Spleen (tissue), 11 donors: Measurements from ENCODE around the gene ARFGEF2. TPM values are rescaled to one million over a fixed set of nuclear protein-coding genes. Genes with fewer than 3 reads are reported as not detected.

Experiments
- DNase-seq: peaks from one replicate; pipeline ENCODE4 v3.0.0-alpha.2; 2020
- H3K27ac ChIP-seq, 8 donors: fragments of 200-600 bp; sonication (generic) in 7 of 8; 1 replicate in 4 of 8; 2 replicates in 4 of 8; pipeline versions ENCODE4 v1.5.0 to v1.8.0; 2016 to 2021; ENCODE audit warnings: inconsistent platforms in 4 of 8, mild to moderate bottlenecking in 4 of 8, moderate library complexity in 1 of 8
- H3K27me3 ChIP-seq, 7 donors: fragments of 200-600 bp; sonication (generic) in 6 of 7; replicated peaks in 1 of 7; 1 replicate in 4 of 7; 2 replicates in 3 of 7; pipeline versions ENCODE4 v1.5.0 to v1.8.0; 2016 to 2021; ENCODE audit warnings: inconsistent platforms in 3 of 7, mild to moderate bottlenecking in 1 of 7
- H3K36me3 ChIP-seq, 6 donors: fragments of 200-600 bp; sonication (generic) in 5 of 6; 1 replicate in 4 of 6; 2 replicates in 2 of 6; pipeline versions ENCODE4 v1.5.0 to v1.8.0; 2016 to 2021; ENCODE audit warnings: inconsistent platforms in 2 of 6
- H3K4me1 ChIP-seq, 6 donors: fragments of 200-600 bp; sonication (generic) in 5 of 6; 1 replicate in 3 of 6; 2 replicates in 3 of 6; pipeline versions ENCODE4 v1.5.0 to v1.8.0; 2016 to 2021; ENCODE audit warnings: inconsistent platforms in 3 of 6
- H3K4me3 ChIP-seq, 8 donors: fragments of 200-600 bp; sonication (generic) in 7 of 8; 1 replicate in 4 of 8; 2 replicates in 4 of 8; pipeline versions ENCODE4 v1.5.0 to v1.8.0; 2016 to 2021; ENCODE audit warnings: inconsistent platforms in 4 of 8, mild to moderate bottlenecking in 4 of 8, moderate library complexity in 2 of 8
- H3K9me3 ChIP-seq, 8 donors: fragments of 200-600 bp; sonication (generic) in 7 of 8; 1 replicate in 4 of 8; 2 replicates in 4 of 8; pipeline versions ENCODE4 v1.5.0 to v1.8.0; 2016 to 2021; ENCODE audit warnings: inconsistent platforms in 4 of 8
- POLR2A ChIP-seq, 3 donors: fragments of 450-650 bp; IDR thresholded peaks; one replicate each; pipeline ENCODE4 v1.5.1; 2017; ENCODE audit warnings: antibody characterized with exemption in 3 of 3, mild to moderate bottlenecking in 1 of 3
- POLR2AphosphoS5 ChIP-seq, 3 donors: sonication (generic); formaldehyde crosslinking; IDR thresholded peaks; one replicate each; pipeline ENCODE4 v1.5.1; 2017; ENCODE audit warnings: antibody characterized with exemption in 3 of 3
- WGBS, 5 donors: extraction: QIAGEN DNeasy Blood & Tissue Kit in 3 of 5; methylation state at CpG; one replicate each; pipeline versions ENCODE4 v1.1.5 to v1.1.7; 2013 to 2018; 5-methylcytosine and 5-hydroxymethylcytosine counted together
- intact Hi-C: fragments of 100-400 bp; cut with DNase I; formaldehyde crosslinking; loops from one replicate; pipeline ENCODE4 v1.15.0; 2023; ENCODE audit warnings: low total_unique reads
- polyA plus RNA-seq, 3 donors: library from polyadenylated mRNA; stranded (reverse); fragments of 200-250 nt; gene quantifications; one replicate each; pipeline ENCODE4 v1.2.1, GENCODE V29; 2013
- total RNA-seq, 7 donors: library from RNA; depleted of rRNA in 3 of 7; stranded (reverse); fragments of >200 nt in 3 of 7; fragmentation: NEBNext Ultra II Directional in 4 of 7; extraction: Animal tissue kit (Norgen Biotek cat#: 25700) in 4 of 7; gene quantifications; one replicate each; pipeline versions ENCODE4 v1.1.0 to v1.2.1, GENCODE V29; 2016 to 2021
- TF ChIP-seq, protein P1 (sequence below), 11 experiments: fragments of 200-600 bp in 7 of 11; fragments of 450-650 bp in 4 of 11; sonication (generic) in 4 of 11; IDR thresholded peaks in 8 of 11; conservative IDR thresholded peaks in 3 of 11; 1 replicate in 7 of 11; 2 replicates in 4 of 11; pipeline versions ENCODE4 v1.4.0 to v1.8.0; 2016 to 2021; ENCODE audit warnings: antibody characterized with exemption in 11 of 11, inconsistent platforms in 4 of 11, mild to moderate bottlenecking in 1 of 11
- donor health status: healthy with polysubstance abuse.
- donor health status: DM: no; HTN: no; CAD: no; lungs with moderate emphysema.
- donor health status: DM: no; HTN: no; CAD: no.
- donor health status: Bipolar disorder and iron deficiency.
- donor health status: healthy.
- donor health status: DM: no; HTN: no; CAD: no.
- donor health status: DM: yes; HTN: yes; CAD: no.

Gene ARFGEF2
- total and polyA plus RNA-seq, 10 donors: 6.7 to 44.4 (median 40.8) TPM

DNA sequence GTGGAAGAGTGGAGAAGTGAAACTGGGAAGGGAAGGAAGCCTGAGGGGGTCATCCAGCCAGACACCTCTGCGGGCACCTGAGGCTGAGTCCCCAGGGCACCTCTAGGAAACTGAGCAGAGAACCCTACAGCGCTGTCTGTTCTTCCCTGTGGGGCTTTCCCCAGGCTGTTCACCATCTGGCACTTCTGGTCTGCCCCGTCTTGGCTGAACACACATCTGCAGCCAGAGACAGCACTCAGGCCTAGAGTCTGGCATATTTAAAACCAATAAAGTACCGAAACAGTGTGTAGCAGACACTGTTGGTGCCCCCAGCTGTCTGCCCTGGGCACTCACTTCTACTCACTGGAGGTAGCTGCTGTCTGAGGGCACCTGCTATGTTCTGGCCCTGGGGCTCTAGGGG is 9.4 kb upstream of the ARFGEF2 start:
- no peaks in the 10 kb centered on the region for H3K36me3 ChIP-seq
- intact Hi-C loops: no loop called here
- H3K27ac ChIP-seq: peak overlapping the region in 1 of 8 donors; percentile 21
- peak; percentile 81 for DNase-seq
- WGBS, 5 donors: 57 to 78% (median 62%) methylated on average over 4 of the region's 4 CpGs
- no peak for TF ChIP-seq POLR2A (IDR thresholded peaks at IDR 0.05)
- TF ChIP-seq POLR2AphosphoS5 (IDR thresholded peaks at IDR 0.05): peak in 1 of 3 donors; percentile 29
- TF ChIP-seq, protein P1, sequence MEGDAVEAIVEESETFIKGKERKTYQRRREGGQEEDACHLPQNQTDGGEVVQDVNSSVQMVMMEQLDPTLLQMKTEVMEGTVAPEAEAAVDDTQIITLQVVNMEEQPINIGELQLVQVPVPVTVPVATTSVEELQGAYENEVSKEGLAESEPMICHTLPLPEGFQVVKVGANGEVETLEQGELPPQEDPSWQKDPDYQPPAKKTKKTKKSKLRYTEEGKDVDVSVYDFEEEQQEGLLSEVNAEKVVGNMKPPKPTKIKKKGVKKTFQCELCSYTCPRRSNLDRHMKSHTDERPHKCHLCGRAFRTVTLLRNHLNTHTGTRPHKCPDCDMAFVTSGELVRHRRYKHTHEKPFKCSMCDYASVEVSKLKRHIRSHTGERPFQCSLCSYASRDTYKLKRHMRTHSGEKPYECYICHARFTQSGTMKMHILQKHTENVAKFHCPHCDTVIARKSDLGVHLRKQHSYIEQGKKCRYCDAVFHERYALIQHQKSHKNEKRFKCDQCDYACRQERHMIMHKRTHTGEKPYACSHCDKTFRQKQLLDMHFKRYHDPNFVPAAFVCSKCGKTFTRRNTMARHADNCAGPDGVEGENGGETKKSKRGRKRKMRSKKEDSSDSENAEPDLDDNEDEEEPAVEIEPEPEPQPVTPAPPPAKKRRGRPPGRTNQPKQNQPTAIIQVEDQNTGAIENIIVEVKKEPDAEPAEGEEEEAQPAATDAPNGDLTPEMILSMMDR (IDR thresholded peaks at IDR 0.05 in 8 of 11, conservative IDR thresholded peaks at IDR 0.05 in 3 of 11): no peak
- peaks cover 0 to 15% (median 3%) of the 10 kb centered on the region in 8 donors for H3K9me3 ChIP-seq
- peaks cover 0 to 37% (median 29%) of the 10 kb centered on the region in 6 donors for H3K4me1 ChIP-seq
- no peak overlapping the region for H3K4me3 ChIP-seq
- H3K27me3 ChIP-seq: no peaks in the 10 kb centered on the region

DNA sequence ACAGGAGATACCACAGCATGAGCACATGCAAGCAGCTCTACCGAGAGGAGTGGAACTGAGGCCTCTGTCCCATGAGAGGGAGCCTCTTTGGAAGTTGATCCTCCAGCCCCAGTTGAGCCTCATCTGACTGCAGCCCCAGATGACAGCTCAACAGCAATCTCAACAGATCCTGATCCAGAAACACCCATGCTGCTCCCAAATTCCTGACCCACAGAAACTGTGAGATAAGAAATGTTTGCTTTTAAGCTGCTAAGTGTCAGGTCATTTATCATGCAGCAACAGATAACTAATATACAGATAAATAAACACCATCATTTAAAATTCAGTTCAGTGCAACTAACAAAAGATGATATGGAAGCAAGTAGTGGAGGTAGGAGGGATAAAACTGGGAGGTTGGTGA is 4.8 kb upstream of the ARFGEF2 start:
- Histone ChIP-seq H3K4me1 (peaks cover 0 to 32% (median 24%) of the 10 kb centered on the region in 6 donors), H3K9me3 (no peaks in the 10 kb centered on the region), H3K36me3 (no peaks in the 10 kb centered on the region), H3K27ac (no peak overlapping the region), H3K27me3 (no peaks in the 10 kb centered on the region), H3K4me3 (no peak overlapping the region)
- no peak for DNase-seq
- WGBS, 5 donors: 74 to 94% (median 88%) methylated on average over 1 of the region's 1 CpG
- intact Hi-C loops: no loop called here
- TF ChIP-seq POLR2A (IDR thresholded peaks at IDR 0.05): no peak
- no peak for TF ChIP-seq POLR2AphosphoS5 (IDR thresholded peaks at IDR 0.05)
- TF ChIP-seq, protein P1 (IDR thresholded peaks at IDR 0.05 in 8 of 11, conservative IDR thresholded peaks at IDR 0.05 in 3 of 11): no peak

- Histone ChIP-seq H3K9me3 (no peaks in the 10 kb centered on the region), H3K4me1 (peaks cover 25 to 43% (median 36%) of the 10 kb centered on the region in 6 donors), H3K36me3 (no peaks in the 10 kb centered on the region), H3K27me3 (no peaks in the 10 kb centered on the region), H3K4me3 (no peak overlapping the region), H3K27ac (peak overlapping the region in 2 of 8 donors; percentile 96 to 98)
- TF ChIP-seq POLR2A (IDR thresholded peaks at IDR 0.05): no peak
- no peak for TF ChIP-seq POLR2AphosphoS5 (IDR thresholded peaks at IDR 0.05)
- TF ChIP-seq, protein P1 (IDR thresholded peaks at IDR 0.05 in 8 of 11, conservative IDR thresholded peaks at IDR 0.05 in 3 of 11): no peak
- intact Hi-C loops: no loop called here
- 58 to 91% (median 77%) methylated on average over 6 of the region's 6 CpGs for WGBS, 5 donors
- DNase-seq: no peak
These were observed 2.1 kb upstream of the ARFGEF2 start for GRCh38 chr20:48919336-48919881.

DNA sequence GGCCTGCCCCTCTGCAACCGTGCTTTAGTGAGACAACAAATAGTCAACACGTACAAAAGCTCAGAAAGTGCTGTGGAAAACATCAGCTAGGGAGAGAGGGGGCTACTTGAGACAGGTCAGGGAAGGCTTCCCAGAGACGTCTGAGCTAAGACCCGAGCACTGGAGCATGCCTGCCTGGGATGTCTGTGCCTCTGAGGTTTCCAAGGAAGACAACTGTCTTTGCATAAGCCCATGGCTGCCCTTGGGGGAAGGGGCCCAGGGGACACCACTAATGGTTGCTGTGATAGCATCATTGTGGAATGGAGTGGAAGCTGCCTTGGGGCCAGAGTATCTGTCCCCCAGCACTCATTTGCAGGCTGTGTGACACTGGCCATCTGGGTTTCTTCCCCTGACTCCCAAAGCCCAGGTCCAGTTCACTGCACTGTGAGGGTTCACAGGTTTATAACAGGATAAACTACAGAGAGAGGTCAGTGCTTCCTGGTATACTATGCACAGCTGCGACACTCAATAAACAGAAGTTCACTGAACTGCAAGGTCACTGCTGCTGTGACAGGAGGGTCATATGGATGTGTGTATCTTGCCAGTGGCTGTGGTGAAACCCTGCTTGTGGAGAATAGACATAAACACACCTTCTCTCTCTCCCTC is 1.5 kb upstream of the ARFGEF2 start:
- H3K27ac ChIP-seq: peak overlapping the region in 7 of 8 donors; percentile 91 to 98 (median 96)
- H3K9me3 ChIP-seq: no peaks in the 10 kb centered on the region
- no peaks in the 10 kb centered on the region for H3K36me3 ChIP-seq
- TF ChIP-seq, protein P1 (IDR thresholded peaks at IDR 0.05 in 8 of 11, conservative IDR thresholded peaks at IDR 0.05 in 3 of 11): no peak
- TF ChIP-seq POLR2A (IDR thresholded peaks at IDR 0.05): no peak
- no peak for TF ChIP-seq POLR2AphosphoS5 (IDR thresholded peaks at IDR 0.05)
- intact Hi-C loops: no loop called here
- H3K4me3 ChIP-seq: peak overlapping the region in 1 of 8 donors; percentile 90
- H3K27me3 ChIP-seq: no peaks in the 10 kb centered on the region
- no peak for DNase-seq
- peaks cover 28 to 49% (median 42%) of the 10 kb centered on the region in 6 donors for H3K4me1 ChIP-seq
- WGBS, 5 donors: 59 to 78% (median 62%) methylated on average over 5 of the region's 5 CpGs
